ENCODE measurements around the gene FHIT.
A peak's percentile ranks its signal among the peaks of the same experiment; 100 is the strongest.
"Not testable (repeated sequence)": the region's sequence is repeated elsewhere in the genome, so short reads cannot be mapped to it uniquely, and the experiment has no call there.

FHIT gene

GRCh38 chr3:59949311-59949710, 1301.9 kb downstream of the FHIT start:
- no peak for DNase-seq

GRCh38 chr3:59946401-59946800, 1304.9 kb downstream of the FHIT start:
- no peak for DNase-seq

- no peak for DNase-seq
Observed at GRCh38 chr3:59940718-59941117, 1310.5 kb downstream of the FHIT start.

GRCh38 chr3:59939826-59940426, 1311.3 kb downstream of the FHIT start:
- DNase-seq: no peak

GRCh38 chr3:59938828-59939227, 1312.4 kb downstream of the FHIT start:
- no peak for DNase-seq

GRCh38 chr3:59937201-59937600, 1314.1 kb downstream of the FHIT start:
- DNase-seq: no peak

- no peak for DNase-seq
Observed at GRCh38 chr3:59936472-59936871, 1314.8 kb downstream of the FHIT start.

- DNase-seq: no peak
Observed at GRCh38 chr3:59935025-59935424, 1316.2 kb downstream of the FHIT start.

GRCh38 chr3:59934560-59934959, 1316.7 kb downstream of the FHIT start:
- not testable (repeated sequence) for DNase-seq

GRCh38 chr3:59930170-59930569, 1321.1 kb downstream of the FHIT start:
- DNase-seq: no peak

GRCh38 chr3:59927056-59927455, 1324.2 kb downstream of the FHIT start:
- no peak for DNase-seq

GRCh38 chr3:59925946-59926345, 1325.3 kb downstream of the FHIT start:
- no peak for DNase-seq

GRCh38 chr3:59922192-59922591, 1329.1 kb downstream of the FHIT start:
- no peak for DNase-seq

GRCh38 chr3:59920822-59921221, 1330.4 kb downstream of the FHIT start:
- no peak for DNase-seq

GRCh38 chr3:59919586-59919985, 1331.7 kb downstream of the FHIT start:
- no peak for DNase-seq

- DNase-seq: no peak
Observed at GRCh38 chr3:59914251-59914650, 1337.0 kb downstream of the FHIT start.

GRCh38 chr3:59913645-59914044, 1337.6 kb downstream of the FHIT start:
- no peak for DNase-seq

- no peak for DNase-seq
Observed at GRCh38 chr3:59908701-59909100, 1342.6 kb downstream of the FHIT start.

- no peak for DNase-seq
Observed at GRCh38 chr3:59908280-59908679, 1343.0 kb downstream of the FHIT start.

GRCh38 chr3:59904296-59904695, 1347.0 kb downstream of the FHIT start:
- DNase-seq: no peak

- no peak for DNase-seq
Observed at GRCh38 chr3:59899061-59899460, 1352.2 kb downstream of the FHIT start.

- DNase-seq: peak; percentile 23
Observed at GRCh38 chr3:59895972-59896371, 1355.3 kb downstream of the FHIT start.

- DNase-seq: no peak
Observed at GRCh38 chr3:59894425-59895121, 1356.7 kb downstream of the FHIT start.

- no peak for DNase-seq
Observed at GRCh38 chr3:59890639-59891038, 1360.6 kb downstream of the FHIT start.

GRCh38 chr3:59886790-59887189, 1364.5 kb downstream of the FHIT start:
- no peak for DNase-seq

All from NCI-H345 (cell line).